ENCODE measurements around the gene TRMT2B. TPM values are rescaled to one million over a fixed set of nuclear protein-coding genes. Genes with fewer than 3 reads are reported as not detected.

TRMT2B gene
- polyA plus RNA-seq, 1 of the 3 experiments (the other 2 are of a cell fraction): 7.2 TPM

DNA sequence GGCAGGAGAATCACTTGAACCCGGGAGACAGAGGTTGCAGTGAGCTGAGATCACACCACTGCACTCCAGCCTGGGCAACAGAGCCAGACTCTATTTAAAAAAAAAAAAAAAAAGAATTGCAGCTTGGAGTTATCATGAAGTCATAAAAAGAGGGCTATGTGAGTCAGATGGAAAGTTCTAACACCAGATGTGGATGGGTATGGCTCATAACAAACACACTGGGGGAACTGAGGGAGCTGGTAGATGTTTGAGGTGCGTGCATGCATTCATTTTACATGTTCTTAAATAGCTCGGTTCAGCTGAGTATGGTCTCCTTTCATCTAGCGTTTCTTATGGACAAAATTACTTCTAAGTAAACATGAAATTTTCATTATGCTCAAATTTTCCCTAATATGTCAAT is 11.7 kb downstream of the TRMT2B start:
- H2AFZ ChIP-seq (ENCODE audit: low read depth): no peak overlapping the region
- DNase-seq: no peak
- no peaks in the 10 kb centered on the region for H3K4me1 ChIP-seq (ENCODE audit: control insufficient read depth in 1 of 2, insufficient read depth in 2 of 2, low read depth in 1 of 2, low read length in 1 of 2)
- peaks cover 0 to 9% of the 10 kb centered on the region in 2 experiments for H3K36me3 ChIP-seq (replicated peaks in 1 of 2; ENCODE audit: control insufficient read depth in 1 of 2, insufficient read depth in 2 of 2, low read length in 1 of 2)
- no peaks in the 10 kb centered on the region for H3K9me3 ChIP-seq
- H3K79me2 ChIP-seq (ENCODE audit: insufficient read depth): no peaks in the 10 kb centered on the region
- WGBS (ENCODE audit: low lambda C conversion rate): 54% methylated on average over 4 of the region's 4 CpGs
- TF ChIP-seq, protein P1, sequence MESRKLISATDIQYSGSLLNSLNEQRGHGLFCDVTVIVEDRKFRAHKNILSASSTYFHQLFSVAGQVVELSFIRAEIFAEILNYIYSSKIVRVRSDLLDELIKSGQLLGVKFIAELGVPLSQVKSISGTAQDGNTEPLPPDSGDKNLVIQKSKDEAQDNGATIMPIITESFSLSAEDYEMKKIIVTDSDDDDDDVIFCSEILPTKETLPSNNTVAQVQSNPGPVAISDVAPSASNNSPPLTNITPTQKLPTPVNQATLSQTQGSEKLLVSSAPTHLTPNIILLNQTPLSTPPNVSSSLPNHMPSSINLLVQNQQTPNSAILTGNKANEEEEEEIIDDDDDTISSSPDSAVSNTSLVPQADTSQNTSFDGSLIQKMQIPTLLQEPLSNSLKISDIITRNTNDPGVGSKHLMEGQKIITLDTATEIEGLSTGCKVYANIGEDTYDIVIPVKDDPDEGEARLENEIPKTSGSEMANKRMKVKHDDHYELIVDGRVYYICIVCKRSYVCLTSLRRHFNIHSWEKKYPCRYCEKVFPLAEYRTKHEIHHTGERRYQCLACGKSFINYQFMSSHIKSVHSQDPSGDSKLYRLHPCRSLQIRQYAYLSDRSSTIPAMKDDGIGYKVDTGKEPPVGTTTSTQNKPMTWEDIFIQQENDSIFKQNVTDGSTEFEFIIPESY (IDR thresholded peaks at IDR 0.05; ENCODE audit: borderline replicate concordance, low read depth): no peak
- TF ChIP-seq GABPA (IDR thresholded peaks at IDR 0.05; ENCODE audit: low read depth): no peak
- no peaks in the 10 kb centered on the region for H3F3A ChIP-seq (replicated peaks; ENCODE audit: insufficient read depth)
- H3K27me3 ChIP-seq (ENCODE audit: insufficient read depth): no peaks in the 10 kb centered on the region
- H3K9me2 ChIP-seq: no peaks in the 10 kb centered on the region
- H3K27ac ChIP-seq (ENCODE audit: low read depth in 2 of 2, low read length in 1 of 2): no peak overlapping the region
- H3K9ac ChIP-seq: no peak overlapping the region
- POLR2A ChIA-PET: no interaction called here
- CTCF ChIA-PET: no interaction called here
- no peak overlapping the region for H3K4me3 ChIP-seq (ENCODE audit: low read depth in 2 of 2, low read length in 1 of 2)
- H3K4me2 ChIP-seq: no peak overlapping the region
- no peaks in the 10 kb centered on the region for H4K20me1 ChIP-seq (ENCODE audit: insufficient read depth)

DNA sequence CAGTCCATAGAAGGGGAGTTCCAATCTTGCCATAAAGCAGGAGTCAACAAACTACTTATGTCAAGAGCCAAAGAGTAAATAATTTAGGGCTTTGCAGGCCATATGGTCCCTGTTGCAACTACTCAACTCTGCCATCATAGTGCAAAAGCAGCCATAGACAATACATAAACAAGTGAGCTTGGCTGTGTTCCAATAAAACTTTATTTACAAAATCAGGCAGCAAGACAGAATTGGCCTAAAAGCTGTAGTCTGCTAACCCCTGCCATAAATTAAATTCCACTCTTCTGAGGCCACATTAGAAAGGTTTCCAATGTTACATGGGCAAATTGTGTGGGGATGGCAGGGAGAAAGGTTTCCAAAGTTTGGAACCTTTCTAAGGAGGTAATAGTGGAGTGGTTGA is 14.7 kb downstream of the TRMT2B start:
- Histone ChIP-seq H3K9me3 (no peaks in the 10 kb centered on the region), H3K9me2 (no peaks in the 10 kb centered on the region), H3K4me1 (ENCODE audit: control insufficient read depth in 1 of 2, insufficient read depth in 2 of 2, low read depth in 1 of 2, low read length in 1 of 2) (no peaks in the 10 kb centered on the region), H3F3A (replicated peaks; ENCODE audit: insufficient read depth) (no peaks in the 10 kb centered on the region), H3K27ac (ENCODE audit: low read depth in 2 of 2, low read length in 1 of 2) (no peak overlapping the region), H3K27me3 (ENCODE audit: insufficient read depth) (no peaks in the 10 kb centered on the region; the same call in 1 of the 2 replicates), H3K36me3 (replicated peaks in 1 of 2; ENCODE audit: control insufficient read depth in 1 of 2, insufficient read depth in 2 of 2, low read length in 1 of 2) (peaks cover 0 to 9% of the 10 kb centered on the region in 2 experiments), H3K4me3 (ENCODE audit: low read depth in 2 of 2, low read length in 1 of 2) (no peak overlapping the region), H3K79me2 (ENCODE audit: insufficient read depth) (no peaks in the 10 kb centered on the region), H4K20me1 (ENCODE audit: insufficient read depth) (no peaks in the 10 kb centered on the region), H3K4me2 (no peak overlapping the region), H3K9ac (no peak overlapping the region), H2AFZ (ENCODE audit: low read depth) (no peak overlapping the region)
- POLR2A ChIA-PET: no interaction called here
- CTCF ChIA-PET: no interaction called here
- no peak for DNase-seq
- no peak for TF ChIP-seq NFIC (IDR thresholded peaks at IDR 0.05; ENCODE audit: borderline replicate concordance)
- TF ChIP-seq, protein P2, sequence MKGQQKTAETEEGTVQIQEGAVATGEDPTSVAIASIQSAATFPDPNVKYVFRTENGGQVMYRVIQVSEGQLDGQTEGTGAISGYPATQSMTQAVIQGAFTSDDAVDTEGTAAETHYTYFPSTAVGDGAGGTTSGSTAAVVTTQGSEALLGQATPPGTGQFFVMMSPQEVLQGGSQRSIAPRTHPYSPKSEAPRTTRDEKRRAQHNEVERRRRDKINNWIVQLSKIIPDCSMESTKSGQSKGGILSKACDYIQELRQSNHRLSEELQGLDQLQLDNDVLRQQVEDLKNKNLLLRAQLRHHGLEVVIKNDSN (IDR thresholded peaks at IDR 0.05; ENCODE audit: borderline replicate concordance, low read depth): no peak
- no peak for TF ChIP-seq FOSL2 (IDR thresholded peaks at IDR 0.05; ENCODE audit: borderline replicate concordance, low read depth)
- no peak for TF ChIP-seq RCOR1 (IDR thresholded peaks at IDR 0.05; ENCODE audit: low read length)
- TF ChIP-seq RXRA (IDR thresholded peaks at IDR 0.05; ENCODE audit: borderline replicate concordance, low read depth): no peak
- TF ChIP-seq NRF1 (IDR thresholded peaks at IDR 0.05; ENCODE audit: low read depth, low read length): no peak
- TF ChIP-seq ELF1 (IDR thresholded peaks at IDR 0.05): no peak
- TF ChIP-seq, protein P3, sequence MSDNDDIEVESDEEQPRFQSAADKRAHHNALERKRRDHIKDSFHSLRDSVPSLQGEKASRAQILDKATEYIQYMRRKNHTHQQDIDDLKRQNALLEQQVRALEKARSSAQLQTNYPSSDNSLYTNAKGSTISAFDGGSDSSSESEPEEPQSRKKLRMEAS (IDR thresholded peaks at IDR 0.05; ENCODE audit: low read depth): no peak
- TF ChIP-seq, protein P1 (IDR thresholded peaks at IDR 0.05; ENCODE audit: borderline replicate concordance, low read depth): no peak
